GM19372 (cell line): ENCODE data around the gene CCSER2.
A peak's percentile ranks its signal among the peaks of the same experiment; 100 is the strongest.
"Not testable (repeated sequence)": the region's sequence is repeated elsewhere in the genome, so short reads cannot be mapped to it uniquely, and the experiment has no call there.

ENCODE experiments used
- ATAC-seq: cut with Tn5 transposase; IDR thresholded peaks from one replicate; pipeline ENCODE4 v1.9.1; 2021; ENCODE audit warnings: mild to moderate bottlenecking, low read depth, moderate library complexity; ENCODE audit not compliant: unreplicated experiment

CCSER2 gene

DNA sequence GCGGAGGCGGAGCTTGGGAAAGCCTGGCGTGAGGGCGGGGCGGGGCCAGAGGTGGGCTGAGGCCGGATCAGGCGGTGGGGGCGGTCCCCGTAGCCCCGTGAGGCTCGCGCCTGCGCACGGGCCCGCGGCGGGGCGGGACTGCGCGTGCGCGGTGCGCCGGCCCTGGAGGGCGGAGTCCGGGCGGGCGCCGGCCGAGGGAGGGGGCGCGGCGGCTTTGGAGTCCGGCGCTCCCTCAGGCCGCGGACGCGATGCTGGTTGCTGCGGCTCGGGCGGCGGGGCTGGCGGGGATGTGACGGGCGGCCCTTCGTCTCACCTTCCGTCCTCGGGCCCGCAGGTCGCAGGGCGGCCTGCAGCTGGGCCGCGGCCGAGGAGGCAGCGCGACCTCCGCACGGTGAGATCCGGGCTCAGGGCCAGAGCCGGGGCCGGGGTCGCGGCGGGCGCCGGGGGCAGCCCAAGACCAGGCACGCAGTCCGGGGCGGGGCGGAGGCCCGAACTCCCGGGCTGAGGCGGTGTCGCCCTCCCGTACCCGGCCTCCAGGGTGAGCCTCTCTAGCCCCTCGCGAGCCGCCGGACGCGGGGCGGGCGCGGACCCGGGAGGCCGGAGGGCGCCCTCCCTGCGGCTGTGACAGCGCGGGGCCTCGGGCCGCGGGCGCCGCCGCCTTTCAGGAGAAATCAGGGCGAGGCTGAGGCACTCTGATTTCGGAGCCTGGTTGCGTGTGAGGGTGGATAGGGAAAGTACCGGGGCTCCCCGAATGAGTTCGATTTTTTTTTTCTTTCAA is at the start of gene CCSER2:
Gene CCSER2 (plus strand): TSS at position 172 of the 778 bp plus-strand sequence. CDS start 42,464 bp downstream, outside the sequence.
- ATAC-seq: peak; percentile 56

GRCh38 chr10:84279876-84280475 is 48.4 kb upstream of the CCSER2 start:
- ATAC-seq: not testable (repeated sequence)

GRCh38 chr10:84286695-84287094 is 41.7 kb upstream of the CCSER2 start:
- ATAC-seq: no peak

DNA sequence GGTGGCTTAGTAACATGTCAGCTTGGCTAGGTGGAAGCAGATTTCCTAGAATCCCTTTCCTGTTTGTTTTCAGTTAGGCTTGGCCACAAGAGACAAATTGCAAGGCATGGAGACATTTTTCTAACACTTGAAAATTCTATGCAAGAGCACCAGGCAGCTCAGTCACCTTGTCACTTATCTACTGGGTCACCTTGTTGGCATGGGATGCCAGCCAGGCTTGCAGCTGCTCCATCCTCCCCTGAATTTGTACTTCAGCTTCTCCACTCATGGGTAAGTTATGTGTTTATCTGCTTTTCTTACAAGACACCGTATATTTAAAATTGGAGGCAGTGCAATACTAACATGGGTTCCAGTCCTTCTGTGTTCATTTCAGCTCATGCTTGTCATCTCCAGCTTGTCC is 40.2 kb upstream of the CCSER2 start:
- no peak for ATAC-seq

DNA sequence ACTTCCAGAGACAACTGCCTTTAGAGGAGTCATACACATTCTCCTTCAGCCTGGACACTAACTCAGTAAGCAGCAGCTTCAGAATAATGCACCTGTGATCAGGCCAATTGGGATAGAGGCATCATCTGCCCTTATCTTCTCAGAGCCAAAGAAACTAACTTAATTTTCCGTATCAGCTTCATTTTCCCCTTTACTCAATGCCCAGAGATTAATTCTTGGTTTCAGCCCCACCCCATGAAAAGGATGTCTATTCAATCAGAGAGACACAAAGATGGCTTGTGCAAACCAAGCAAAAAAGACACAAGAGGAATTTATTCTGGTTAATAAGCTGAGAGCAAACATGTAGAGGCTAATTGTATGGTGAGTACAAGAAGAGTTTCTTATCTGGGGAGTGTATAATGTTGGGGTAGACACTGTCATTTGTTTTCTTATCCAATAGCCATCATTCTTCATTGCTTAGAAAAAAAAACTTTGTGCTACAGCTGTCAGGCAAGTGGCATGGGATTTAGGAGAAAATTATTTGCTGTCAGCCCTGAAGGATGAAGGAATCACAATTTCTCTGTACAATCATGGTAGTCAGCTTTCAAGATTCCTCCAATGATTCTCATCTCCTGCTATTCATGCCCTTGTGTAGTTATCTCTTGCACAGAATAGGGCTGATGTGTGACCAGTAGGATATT is 38.7 kb upstream of the CCSER2 start:
- ATAC-seq: no peak

DNA sequence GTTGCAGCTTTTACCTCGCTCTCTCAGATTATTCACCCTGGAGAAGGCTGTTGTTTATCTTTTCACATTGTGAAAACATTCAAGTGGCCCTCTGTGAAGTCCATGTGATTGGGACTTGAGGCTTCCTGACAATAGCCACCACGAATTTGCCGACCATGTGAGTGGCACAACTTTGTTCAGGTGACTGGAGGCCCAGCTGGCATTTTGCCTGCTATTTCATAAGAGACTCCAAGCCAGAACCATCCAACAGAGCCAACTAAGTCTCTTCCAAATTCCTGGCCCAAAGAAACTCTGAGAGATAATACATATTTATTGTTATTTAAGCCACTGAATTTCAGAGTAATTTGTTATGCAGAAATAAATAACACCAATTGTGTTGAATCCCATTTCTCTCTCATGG is 38.2 kb upstream of the CCSER2 start:
- ATAC-seq: no peak

GRCh38 chr10:84291384-84291783 is 37.0 kb upstream of the CCSER2 start:
- ATAC-seq: no peak

GRCh38 chr10:84292502-84292901 is 35.9 kb upstream of the CCSER2 start:
- no peak for ATAC-seq

DNA sequence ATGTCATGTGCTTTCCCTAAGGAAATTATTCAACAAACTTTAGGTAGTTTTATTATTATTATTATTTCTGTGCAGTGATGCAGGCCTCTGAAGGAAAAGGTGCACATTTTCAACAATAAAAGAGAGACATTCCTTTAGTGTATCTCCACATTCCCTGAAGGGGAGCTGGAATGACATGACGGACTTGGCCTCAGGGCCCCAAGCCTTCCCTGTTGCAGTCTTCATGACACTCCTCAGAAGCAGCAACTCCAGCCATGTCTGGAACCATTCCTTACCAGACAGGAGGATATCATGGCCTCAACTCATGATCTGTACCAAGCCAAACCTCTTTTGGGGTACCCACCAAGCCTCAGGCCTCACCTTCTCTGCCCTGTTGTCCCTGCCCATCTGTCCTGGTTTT is 35.2 kb upstream of the CCSER2 start:
- no peak for ATAC-seq

GRCh38 chr10:84293574-84294016 is 34.8 kb upstream of the CCSER2 start:
- no peak for ATAC-seq

GRCh38 chr10:84294766-84295447 is 33.5 kb upstream of the CCSER2 start:
- ATAC-seq: no peak

DNA sequence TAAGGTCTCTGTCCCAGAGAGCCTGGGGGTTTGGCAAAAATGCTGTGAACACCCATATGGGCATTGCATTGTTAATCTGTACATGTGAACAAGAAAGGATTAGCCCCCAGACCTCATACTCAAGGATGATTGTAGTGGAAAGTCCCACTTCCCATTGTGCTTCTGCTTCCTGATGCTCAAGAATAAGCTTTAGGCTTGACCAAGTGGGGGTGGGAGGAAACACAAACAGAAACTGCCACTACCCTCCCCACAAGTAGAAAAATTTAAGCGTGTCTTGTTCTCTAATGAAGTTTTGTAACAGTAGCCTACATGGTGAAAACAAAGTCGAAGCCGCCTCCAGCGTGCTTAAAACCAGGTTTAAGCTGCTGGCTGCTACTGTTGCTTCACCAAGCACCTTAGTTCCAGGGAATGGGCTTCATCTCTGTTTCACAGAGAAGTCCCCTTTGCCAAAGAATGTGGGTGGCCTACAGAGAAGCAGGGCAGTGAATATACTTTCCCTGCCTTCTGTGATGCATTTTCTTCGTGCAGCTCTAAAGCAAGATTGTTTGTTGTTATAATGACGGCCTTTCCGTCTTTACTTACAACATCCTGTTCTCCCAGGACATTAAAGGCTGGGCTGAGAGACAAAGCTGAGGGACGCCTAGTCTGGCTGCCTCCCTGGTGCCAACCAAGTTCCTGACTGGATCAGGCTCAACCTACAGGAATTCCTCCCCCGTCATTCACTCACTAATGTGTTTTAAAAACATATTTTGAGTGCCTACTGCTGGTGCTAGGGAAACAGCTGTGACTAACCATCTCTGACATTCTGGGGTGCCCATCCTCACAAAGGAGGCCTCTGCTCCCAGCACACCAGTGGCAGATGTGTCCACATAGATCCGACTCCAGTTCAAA is 32.1 kb upstream of the CCSER2 start:
- ATAC-seq: no peak

GRCh38 chr10:84298057-84298456 is 30.3 kb upstream of the CCSER2 start:
- ATAC-seq: no peak

DNA sequence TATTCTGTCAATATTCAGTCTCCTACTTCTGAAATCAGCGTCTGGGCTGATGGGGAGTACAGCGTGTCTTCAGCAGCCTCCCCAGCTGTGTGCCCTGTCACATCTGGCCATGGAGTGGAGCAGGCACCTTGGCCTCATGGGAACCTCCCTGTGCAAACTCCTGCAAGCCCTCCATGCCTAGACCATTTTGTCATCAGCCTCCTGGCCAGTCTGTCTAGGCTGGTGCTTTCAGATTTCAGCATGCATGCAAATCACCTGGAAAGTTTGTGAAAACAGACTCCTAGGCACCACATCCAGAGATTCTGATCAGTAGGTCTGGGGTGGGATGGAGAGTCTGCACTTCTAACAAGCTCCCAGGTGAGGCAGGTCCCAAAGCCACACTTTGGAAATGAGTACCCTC is 26.2 kb upstream of the CCSER2 start:
- no peak for ATAC-seq

GRCh38 chr10:84306751-84307384 is 21.5 kb upstream of the CCSER2 start:
- no peak for ATAC-seq

- no peak for ATAC-seq
Observed at GRCh38 chr10:84308021-84308420, 20.4 kb upstream of the CCSER2 start.

- ATAC-seq: no peak
Observed at GRCh38 chr10:84308481-84309304, 19.7 kb upstream of the CCSER2 start.

GRCh38 chr10:84310470-84310869 is 17.9 kb upstream of the CCSER2 start:
- ATAC-seq: no peak

DNA sequence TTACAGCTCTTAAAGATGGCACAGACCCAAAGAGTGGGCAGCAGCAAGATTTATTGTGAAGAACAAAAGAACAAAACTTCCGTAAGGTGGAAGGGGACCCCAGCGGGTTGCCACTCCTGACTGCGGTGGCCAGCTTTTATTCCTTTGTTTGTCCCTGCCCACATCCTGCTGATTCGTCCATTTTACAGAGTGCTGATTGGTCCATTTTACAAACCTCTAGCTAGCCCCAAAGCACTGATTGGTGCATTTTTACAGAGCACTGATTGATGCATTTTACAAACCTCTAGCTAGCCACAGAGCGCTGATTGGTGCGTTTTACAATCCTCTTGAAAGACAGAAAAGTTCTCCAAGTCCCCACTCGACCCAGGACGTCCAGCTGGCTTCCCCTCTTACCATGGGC is 16.8 kb upstream of the CCSER2 start:
- ATAC-seq: no peak
